Measurements from ENCODE around the gene SND1.

Gene SND1

GRCh38 chr7:128059143-128059988 is 407.4 kb downstream of the SND1 start:
- no peak for DNase-seq (ENCODE audit: low read depth in 2 of 2, low spot score in 1 of 2)

- DNase-seq (ENCODE audit: low read depth in 2 of 2, low spot score in 1 of 2) = no peak
These were observed 408.0 kb downstream of the SND1 start for GRCh38 chr7:128060018-128060417.

- no peak for DNase-seq (ENCODE audit: low read depth in 2 of 2, low spot score in 1 of 2)
These were observed 411.1 kb downstream of the SND1 start for GRCh38 chr7:128063088-128063487.

GRCh38 chr7:128065872-128066271 is 413.9 kb downstream of the SND1 start:
- DNase-seq (ENCODE audit: low read depth in 2 of 2, low spot score in 1 of 2) = no peak

- DNase-seq (ENCODE audit: low read depth in 2 of 2, low spot score in 1 of 2) = no peak
These were observed 414.4 kb downstream of the SND1 start for GRCh38 chr7:128066395-128066794.

GRCh38 chr7:128066858-128067257 is 414.9 kb downstream of the SND1 start:
- no peak for DNase-seq (ENCODE audit: low read depth in 2 of 2, low spot score in 1 of 2)

GRCh38 chr7:128067983-128068382 is 416.0 kb downstream of the SND1 start:
- no peak for DNase-seq (ENCODE audit: low read depth in 2 of 2, low spot score in 1 of 2)

GRCh38 chr7:128068785-128069184 is 416.8 kb downstream of the SND1 start:
- no peak for DNase-seq (ENCODE audit: low read depth in 2 of 2, low spot score in 1 of 2)

GRCh38 chr7:128069373-128070364 is 417.7 kb downstream of the SND1 start:
- no peak for DNase-seq (ENCODE audit: low read depth in 2 of 2, low spot score in 1 of 2)

GRCh38 chr7:128071376-128071775 is 419.4 kb downstream of the SND1 start:
- DNase-seq (ENCODE audit: low read depth in 2 of 2, low spot score in 1 of 2) = no peak

- no peak for DNase-seq (ENCODE audit: low read depth in 2 of 2, low spot score in 1 of 2)
These were observed 419.8 kb downstream of the SND1 start for GRCh38 chr7:128071801-128072200.

- no peak for DNase-seq (ENCODE audit: low read depth in 2 of 2, low spot score in 1 of 2)
These were observed 421.8 kb downstream of the SND1 start for GRCh38 chr7:128073671-128074310.

- no peak for DNase-seq (ENCODE audit: low read depth in 2 of 2, low spot score in 1 of 2)
These were observed 422.3 kb downstream of the SND1 start for GRCh38 chr7:128074336-128074735.

- no peak for DNase-seq (ENCODE audit: low read depth in 2 of 2, low spot score in 1 of 2)
These were observed 422.7 kb downstream of the SND1 start for GRCh38 chr7:128074736-128075135.

GRCh38 chr7:128075242-128076095 is 423.5 kb downstream of the SND1 start:
- DNase-seq (ENCODE audit: low read depth in 2 of 2, low spot score in 1 of 2) = no peak

GRCh38 chr7:128076196-128076795 is 424.3 kb downstream of the SND1 start:
- DNase-seq (ENCODE audit: low read depth in 2 of 2, low spot score in 1 of 2) = no peak

- DNase-seq (ENCODE audit: low read depth in 2 of 2, low spot score in 1 of 2) = no peak
These were observed 424.8 kb downstream of the SND1 start for GRCh38 chr7:128076796-128077271.

GRCh38 chr7:128078309-128078708 is 426.3 kb downstream of the SND1 start:
- DNase-seq (ENCODE audit: low read depth in 2 of 2, low spot score in 1 of 2) = no peak

- DNase-seq (ENCODE audit: low read depth in 2 of 2, low spot score in 1 of 2) = no peak
These were observed 428.2 kb downstream of the SND1 start for GRCh38 chr7:128080169-128080568.

- DNase-seq (ENCODE audit: low read depth in 2 of 2, low spot score in 1 of 2) = no peak
These were observed 429.4 kb downstream of the SND1 start for GRCh38 chr7:128081351-128081750.

Measured in stimulated activated CD8-positive, alpha-beta memory T cell treated with anti-CD3 and anti-CD28 coated beads, Interleukin-4, amount 100 ng/mL, for 4 hours (primary cell).